ENCODE results near the gene ZNF519.
"Not testable (repeated sequence)": the region's sequence is repeated elsewhere in the genome, so short reads cannot be mapped to it uniquely, and the experiment has no call there.

Gene ZNF519

GRCh38 chr18:14144628-14144895 is 12.3 kb upstream of the ZNF519 start:
- TF ChIP-seq, protein P1, sequence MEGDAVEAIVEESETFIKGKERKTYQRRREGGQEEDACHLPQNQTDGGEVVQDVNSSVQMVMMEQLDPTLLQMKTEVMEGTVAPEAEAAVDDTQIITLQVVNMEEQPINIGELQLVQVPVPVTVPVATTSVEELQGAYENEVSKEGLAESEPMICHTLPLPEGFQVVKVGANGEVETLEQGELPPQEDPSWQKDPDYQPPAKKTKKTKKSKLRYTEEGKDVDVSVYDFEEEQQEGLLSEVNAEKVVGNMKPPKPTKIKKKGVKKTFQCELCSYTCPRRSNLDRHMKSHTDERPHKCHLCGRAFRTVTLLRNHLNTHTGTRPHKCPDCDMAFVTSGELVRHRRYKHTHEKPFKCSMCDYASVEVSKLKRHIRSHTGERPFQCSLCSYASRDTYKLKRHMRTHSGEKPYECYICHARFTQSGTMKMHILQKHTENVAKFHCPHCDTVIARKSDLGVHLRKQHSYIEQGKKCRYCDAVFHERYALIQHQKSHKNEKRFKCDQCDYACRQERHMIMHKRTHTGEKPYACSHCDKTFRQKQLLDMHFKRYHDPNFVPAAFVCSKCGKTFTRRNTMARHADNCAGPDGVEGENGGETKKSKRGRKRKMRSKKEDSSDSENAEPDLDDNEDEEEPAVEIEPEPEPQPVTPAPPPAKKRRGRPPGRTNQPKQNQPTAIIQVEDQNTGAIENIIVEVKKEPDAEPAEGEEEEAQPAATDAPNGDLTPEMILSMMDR (IDR thresholded peaks at IDR 0.05; ENCODE audit: low read depth, low read length) = no peak
- Histone ChIP-seq H3K27me3 (no peaks in the 10 kb centered on the region), H3K36me3 (no peaks in the 10 kb centered on the region), H3K9me3 (no peaks in the 10 kb centered on the region), H3K4me1 (no peaks in the 10 kb centered on the region), H3K4me3 (ENCODE audit: low read depth, low read length) (no peak overlapping the region)
- no peak for DNase-seq

GRCh38 chr18:14143871-14144627 is 11.8 kb upstream of the ZNF519 start:
- not testable (repeated sequence) for H3K27me3 ChIP-seq

DNA sequence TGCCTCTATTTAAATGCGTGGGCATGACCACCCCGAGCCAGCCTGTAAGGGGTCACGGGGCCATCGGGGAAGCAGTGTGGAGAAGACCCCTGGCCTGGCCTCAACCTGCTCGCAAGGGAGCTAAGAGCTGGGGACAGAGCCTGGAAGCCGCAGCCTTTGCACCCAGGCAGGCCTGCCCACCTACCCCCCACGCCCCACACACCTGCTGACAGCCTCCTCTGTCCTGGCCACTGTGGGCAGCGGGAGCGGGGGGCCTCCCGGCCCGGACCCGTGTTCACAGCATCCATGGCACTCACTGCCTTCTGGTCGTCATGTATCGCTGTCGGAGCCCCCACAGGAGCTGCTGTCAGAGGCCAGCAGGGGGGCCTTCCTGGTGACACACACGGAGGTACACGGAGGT is 11.2 kb upstream of the ZNF519 start:
- not testable (repeated sequence) for H3K4me1 ChIP-seq; H3K36me3 ChIP-seq; H3K9me3 ChIP-seq; H3K4me3 ChIP-seq (ENCODE audit: low read depth, low read length); DNase-seq; H3K27me3 ChIP-seq

More at GRCh38 chr18:14143871-14144627, 11.8 kb upstream of the ZNF519 start:
- not testable (repeated sequence) for DNase-seq; H3K9me3 ChIP-seq; H3K36me3 ChIP-seq; H3K4me3 ChIP-seq (ENCODE audit: low read depth, low read length); H3K4me1 ChIP-seq

- not testable (repeated sequence) for DNase-seq; H3K36me3 ChIP-seq; H3K9me3 ChIP-seq; H3K4me1 ChIP-seq; H3K27me3 ChIP-seq; H3K4me3 ChIP-seq (ENCODE audit: low read depth, low read length)
These were observed 9.9 kb upstream of the ZNF519 start for GRCh38 chr18:14142177-14142576.

GRCh38 chr18:14139583-14139982 is 7.3 kb upstream of the ZNF519 start:
- H3K27me3 ChIP-seq; H3K9me3 ChIP-seq; DNase-seq; H3K36me3 ChIP-seq; H3K4me3 ChIP-seq (ENCODE audit: low read depth, low read length); H3K4me1 ChIP-seq: not testable (repeated sequence)

- DNase-seq; H3K4me1 ChIP-seq; H3K9me3 ChIP-seq; H3K36me3 ChIP-seq; H3K27me3 ChIP-seq; H3K4me3 ChIP-seq (ENCODE audit: low read depth, low read length): not testable (repeated sequence)
These were observed 5.7 kb upstream of the ZNF519 start for GRCh38 chr18:14137971-14138370.

- not testable (repeated sequence) for H3K4me1 ChIP-seq, H3K36me3 ChIP-seq, DNase-seq, H3K9me3 ChIP-seq, H3K27me3 ChIP-seq
- peak overlapping the region; percentile 64 for H3K4me3 ChIP-seq (ENCODE audit: low read depth, low read length)
These were observed 452 bp downstream of the ZNF519 start for GRCh38 chr18:14131696-14132270.

DNA sequence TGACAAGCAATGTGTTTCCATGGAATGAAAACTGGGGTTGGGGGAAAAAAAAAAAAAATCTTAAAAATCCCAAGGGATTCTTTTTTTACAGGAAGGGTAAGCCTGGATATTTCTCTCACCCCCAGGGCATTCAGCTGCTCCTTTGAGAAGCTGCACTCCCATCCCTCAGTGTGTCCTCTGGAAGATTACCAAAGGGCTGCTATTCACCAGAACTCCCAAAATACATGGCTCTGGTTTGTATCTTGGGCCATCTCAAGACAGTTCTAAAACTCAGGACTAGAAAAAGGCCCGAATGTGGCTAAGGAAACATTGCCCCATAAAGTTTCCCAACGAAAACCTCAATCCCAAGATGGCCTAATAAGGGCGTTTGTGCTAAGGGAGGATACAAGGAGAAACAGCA is 1.4 kb downstream of the ZNF519 start:
- not testable (repeated sequence) for H3K36me3 ChIP-seq, H3K27me3 ChIP-seq, DNase-seq, H3K4me1 ChIP-seq, H3K9me3 ChIP-seq
- peak overlapping the region; percentile 64 for H3K4me3 ChIP-seq (ENCODE audit: low read depth, low read length)

GRCh38 chr18:14124689-14125088 is 7.5 kb downstream of the ZNF519 start:
- TF ChIP-seq, protein P1 (IDR thresholded peaks at IDR 0.05; ENCODE audit: low read depth, low read length) = no peak
- no peaks in the 10 kb centered on the region for H3K27me3 ChIP-seq
- no peak for DNase-seq
- no peak overlapping the region for H3K4me3 ChIP-seq (ENCODE audit: low read depth, low read length)
- no peaks in the 10 kb centered on the region for H3K4me1 ChIP-seq
- no peaks in the 10 kb centered on the region for H3K9me3 ChIP-seq
- no peaks in the 10 kb centered on the region for H3K36me3 ChIP-seq

DNA sequence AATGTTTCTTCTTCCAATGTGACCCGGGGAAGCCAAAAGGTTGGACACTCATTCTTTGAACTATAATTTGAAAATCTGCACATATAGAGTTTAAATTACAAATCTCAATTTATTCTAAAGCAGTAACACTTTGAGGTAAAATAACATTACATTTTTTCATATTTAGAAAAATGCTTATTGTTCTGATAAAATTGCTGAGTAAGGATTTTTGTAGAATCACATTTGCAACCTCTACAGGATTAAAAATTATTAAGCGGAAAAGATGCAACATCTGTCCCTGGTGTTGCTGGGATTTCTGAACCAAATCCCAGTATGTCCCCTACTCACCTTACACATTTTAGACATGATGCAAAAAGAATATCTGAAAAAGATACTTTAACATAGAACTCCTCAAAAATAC is 10.1 kb downstream of the ZNF519 start:
- TF ChIP-seq, protein P1 (IDR thresholded peaks at IDR 0.05; ENCODE audit: low read depth, low read length) = no peak
- no peaks in the 10 kb centered on the region for H3K36me3 ChIP-seq
- H3K4me3 ChIP-seq (ENCODE audit: low read depth, low read length) = no peak overlapping the region
- DNase-seq = no peak
- no peaks in the 10 kb centered on the region for H3K9me3 ChIP-seq
- no peaks in the 10 kb centered on the region for H3K27me3 ChIP-seq
- H3K4me1 ChIP-seq = no peaks in the 10 kb centered on the region
